Activated CD8-positive, alpha-beta memory T cell treated with anti-CD3 and anti-CD28 coated beads, Interleukin-2, amount 50 U/mL, for 48 hours (primary cell): ENCODE data around the gene SLC25A38.
"Not testable (repeated sequence)": the region's sequence is repeated elsewhere in the genome, so short reads cannot be mapped to it uniquely, and the experiment has no call there.

Experiments used
- DNase-seq: peaks from one replicate; pipeline ENCODE4 v3.0.0-alpha.2; 2020

SLC25A38 gene, protein sequence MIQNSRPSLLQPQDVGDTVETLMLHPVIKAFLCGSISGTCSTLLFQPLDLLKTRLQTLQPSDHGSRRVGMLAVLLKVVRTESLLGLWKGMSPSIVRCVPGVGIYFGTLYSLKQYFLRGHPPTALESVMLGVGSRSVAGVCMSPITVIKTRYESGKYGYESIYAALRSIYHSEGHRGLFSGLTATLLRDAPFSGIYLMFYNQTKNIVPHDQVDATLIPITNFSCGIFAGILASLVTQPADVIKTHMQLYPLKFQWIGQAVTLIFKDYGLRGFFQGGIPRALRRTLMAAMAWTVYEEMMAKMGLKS

DNA sequence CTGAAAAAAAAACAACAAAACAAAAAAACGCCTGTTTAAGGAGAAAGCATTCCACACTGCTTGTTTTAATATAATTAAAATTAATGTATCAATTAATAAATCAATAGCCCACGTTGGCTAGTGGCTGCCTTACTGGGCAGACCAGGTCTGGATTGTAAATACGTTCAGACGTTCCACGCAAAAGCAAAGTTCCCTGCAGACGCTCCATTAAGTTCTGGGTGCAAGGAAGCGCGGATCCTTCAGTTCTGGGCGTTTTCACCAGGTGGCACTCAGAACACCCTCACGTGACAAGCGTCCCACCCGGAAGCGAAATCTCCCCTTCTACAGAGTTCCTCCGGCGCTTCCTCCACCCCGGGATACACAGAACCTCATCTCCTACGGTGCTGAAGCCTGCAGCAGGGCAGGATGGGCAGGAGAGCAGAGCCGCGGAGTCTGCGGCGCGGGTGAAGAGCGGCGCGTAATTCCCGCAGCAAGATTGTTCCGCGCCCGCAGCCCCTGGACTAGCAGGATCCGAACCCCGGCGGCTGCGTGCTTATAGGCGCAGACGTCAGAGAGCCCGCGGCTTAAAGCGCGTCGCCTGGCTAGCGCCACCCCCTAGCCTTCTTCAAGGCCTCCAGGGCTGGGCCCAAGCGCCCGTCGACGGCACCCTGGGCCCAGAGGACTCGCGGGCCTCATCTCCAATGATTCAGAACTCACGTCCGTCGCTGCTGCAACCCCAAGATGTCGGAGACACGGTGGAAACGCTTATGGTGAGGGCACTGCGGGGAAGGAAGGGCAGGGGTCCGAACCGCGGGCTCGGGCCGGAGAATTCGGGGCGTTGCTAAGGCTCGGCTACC lies at the start of gene SLC25A38:
Gene SLC25A38, plus strand, starts transcription at position 326 of the 836 bp plus-strand sequence. Its CDS starts 355 bp downstream, at position 681.
- peak; percentile 88 for DNase-seq

DNA sequence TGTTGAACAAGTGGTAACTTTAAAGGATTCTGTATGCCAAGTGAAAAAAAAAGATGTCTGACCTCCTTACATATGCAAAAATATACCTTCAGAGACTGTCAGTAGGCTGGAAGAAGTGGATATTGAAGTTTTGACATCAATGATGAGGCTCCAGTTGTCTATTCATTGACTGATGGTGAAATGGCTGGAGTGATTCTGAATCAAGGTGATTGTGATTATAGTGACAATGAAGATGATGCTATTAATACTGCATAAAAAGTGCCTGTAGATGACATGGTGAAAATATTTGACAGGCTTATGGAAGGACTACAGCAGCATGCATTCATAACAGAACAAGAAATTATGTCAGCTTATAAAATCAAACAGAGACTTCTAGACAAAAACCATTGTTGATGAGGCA lies 49.6 kb upstream of the SLC25A38 start:
- no peak for DNase-seq

DNA sequence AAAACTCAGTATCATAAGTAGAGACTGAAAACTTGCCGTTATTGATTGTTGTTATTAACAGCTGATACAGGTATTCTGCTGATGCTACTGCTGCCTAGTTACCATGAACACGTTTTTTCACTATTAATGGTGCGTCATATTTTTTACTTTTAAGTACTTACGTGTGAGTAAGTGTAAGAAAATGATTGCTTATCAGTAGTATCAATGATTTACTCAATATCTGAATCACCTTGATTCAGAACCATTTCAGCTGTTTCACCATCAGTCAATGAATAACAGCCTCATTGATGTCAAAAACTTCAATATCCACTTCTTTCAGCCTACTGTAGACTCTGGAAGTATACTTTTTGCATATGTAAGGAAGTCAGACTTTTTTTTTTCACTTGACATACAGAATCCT lies 49.0 kb upstream of the SLC25A38 start:
- DNase-seq: no peak

DNA sequence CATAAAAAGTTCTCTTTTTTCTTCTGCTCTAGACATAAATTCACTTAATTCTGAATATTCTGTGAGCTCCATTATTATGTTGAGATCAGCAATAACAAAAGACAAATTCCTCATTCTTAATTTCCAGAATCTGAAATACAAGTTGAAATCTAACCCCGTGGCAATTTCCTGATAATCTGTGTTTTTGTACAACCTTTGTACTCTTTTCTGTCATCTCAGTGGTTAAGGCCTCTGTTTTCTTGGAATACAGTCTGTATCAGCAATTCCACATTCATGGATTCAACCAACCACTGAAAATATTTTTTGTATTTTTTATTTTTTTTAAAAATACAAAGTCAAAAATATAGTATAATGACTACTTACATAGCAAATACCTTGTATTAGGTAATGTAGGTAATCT lies 45.0 kb upstream of the SLC25A38 start:
- DNase-seq: no peak

DNA sequence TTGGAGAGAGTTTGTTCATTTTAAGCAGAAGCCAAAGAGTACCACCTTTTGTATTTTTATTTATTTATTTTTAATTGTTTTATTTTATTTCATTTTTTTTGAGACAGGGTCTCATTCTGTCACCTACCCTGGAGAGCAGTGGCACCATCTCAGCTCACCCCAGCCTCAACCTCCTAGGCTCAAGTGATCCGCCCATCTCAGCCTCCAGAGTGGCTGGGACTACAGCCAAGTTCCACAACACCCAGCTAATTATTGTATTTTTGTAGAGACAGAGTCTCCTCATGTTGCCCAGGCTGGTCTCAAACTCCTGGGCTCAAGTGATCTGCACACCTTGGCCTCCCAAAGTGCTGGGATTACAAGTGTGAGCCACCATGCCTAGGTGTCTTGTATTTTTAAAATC lies 44.1 kb upstream of the SLC25A38 start:
- no peak for DNase-seq

DNA sequence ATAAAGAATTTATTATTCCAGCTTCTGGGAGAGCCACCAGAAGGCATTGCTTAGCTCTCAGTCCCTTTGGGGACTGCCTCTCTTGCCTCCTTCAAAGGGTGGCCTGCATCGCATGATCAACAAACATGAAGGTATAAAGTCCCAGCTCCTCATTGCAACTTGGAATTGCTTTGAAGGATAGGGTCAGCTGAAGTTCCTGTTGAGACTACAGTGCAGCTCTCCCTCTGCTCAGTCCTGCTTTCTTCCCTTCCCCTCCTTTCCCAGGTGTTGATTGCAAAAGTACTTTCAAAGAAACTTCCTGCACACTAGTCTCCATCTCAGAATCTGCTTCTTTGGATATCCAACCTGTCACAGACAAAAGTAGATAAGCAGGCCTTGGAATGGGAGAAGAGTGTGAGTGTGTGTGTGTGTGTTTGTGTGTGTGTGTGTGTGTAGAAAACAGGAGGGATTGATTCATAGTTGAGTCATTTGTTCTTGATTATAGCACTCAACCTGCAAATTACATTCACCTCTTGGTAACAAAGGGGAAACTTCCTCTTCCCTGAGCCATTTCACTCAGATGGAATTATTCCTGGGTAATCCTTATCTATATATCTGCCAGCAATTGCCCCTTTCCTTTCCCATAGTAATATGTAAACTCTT lies 40.0 kb upstream of the SLC25A38 start:
- DNase-seq: no peak

DNA sequence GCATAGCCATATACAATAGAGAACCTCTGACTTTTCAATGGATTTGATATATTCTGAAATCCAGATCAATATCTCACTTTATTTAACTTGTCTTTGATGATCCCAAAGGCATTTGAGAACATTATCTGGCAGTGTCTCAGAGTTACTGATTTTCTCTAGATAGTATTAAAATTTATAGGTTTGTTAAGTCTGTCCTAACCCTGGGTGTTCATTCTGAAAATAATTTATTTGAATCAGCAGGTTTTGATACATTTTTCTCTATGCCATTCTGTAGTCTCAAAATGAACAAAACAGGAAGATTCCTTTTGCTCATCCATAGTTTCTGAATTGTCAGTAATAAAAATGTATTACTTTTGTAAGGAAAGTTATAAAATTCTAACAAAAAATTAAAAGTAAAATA lies 39.4 kb upstream of the SLC25A38 start:
- no peak for DNase-seq

DNA sequence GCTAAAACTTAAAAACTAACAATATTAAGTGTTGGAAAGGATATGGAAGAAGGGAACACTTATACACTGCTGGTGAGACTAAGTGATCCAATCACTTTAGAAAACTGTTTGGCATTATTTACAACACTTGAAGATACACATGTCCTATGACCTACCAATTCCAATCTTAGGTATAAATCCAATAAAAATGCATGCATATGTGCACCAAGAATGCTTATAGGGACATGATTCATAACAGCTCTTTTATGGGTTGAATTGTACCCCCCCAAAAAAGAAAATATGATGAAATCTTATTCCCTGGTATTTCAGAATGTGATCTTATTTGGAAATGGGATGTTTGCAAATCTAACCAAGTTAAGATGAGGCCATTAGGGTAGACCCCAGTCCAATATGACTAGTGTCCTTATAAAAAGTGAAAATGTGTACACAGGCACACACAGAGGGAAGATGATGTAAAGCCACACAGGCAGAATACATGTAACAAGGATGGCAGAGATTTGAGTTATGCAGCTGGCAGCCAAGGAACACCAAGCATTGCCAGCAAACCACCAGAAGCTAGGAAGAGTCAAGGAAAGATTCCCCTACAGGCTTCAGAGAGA lies 38.3 kb upstream of the SLC25A38 start:
- DNase-seq: no peak

DNA sequence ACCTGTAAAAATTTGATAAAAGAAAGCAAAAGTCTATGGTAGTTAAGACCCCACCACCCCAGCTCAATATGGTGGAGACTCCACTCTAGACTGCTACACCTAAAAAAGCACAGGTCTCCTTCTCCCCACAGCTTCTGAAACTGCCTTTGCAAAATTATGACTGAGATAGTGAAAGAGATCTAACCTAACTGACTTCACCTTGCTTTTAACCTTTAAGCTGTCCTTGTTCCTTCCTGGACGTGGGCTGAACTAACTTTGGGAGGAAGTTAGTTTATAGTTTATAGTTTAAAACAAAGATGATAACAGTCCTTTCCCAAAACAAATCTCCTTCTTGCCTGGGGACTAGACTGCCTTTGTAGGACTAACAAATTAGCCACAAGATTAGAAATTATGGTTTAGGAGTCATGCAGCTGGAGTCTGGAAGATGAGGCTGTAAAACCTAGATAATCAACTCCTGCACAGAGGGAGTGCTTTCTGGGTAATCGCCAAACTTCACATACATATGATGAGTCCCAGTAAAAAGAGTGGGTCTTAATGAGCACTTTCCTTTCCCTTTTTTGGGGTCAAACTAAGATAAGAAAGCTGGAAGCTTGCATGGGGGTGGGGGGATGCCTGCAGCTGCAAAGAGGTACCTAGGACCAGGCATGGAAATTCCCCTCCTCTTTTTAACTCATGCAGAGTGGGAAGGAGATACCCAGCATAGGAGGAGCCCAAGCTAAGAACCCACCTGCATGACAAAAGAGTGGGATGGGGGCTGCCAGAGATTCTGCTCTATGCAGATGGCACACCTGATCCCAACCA lies 36.2 kb upstream of the SLC25A38 start:
- DNase-seq: no peak

DNA sequence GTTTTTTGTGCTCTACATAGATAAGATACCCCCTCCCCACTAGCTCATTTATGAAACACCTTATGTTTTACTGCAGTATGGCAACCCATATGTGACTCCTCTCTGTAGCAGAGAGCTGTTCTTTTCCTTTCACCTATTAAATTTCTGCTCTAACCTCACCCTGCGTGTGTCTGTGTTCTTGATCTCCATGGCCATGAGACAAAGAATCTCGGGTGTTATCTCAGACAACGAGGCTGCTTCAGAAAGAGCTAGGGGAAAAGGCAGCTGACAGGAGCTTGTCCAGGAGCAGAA lies 35.6 kb upstream of the SLC25A38 start:
- no peak for DNase-seq

DNA sequence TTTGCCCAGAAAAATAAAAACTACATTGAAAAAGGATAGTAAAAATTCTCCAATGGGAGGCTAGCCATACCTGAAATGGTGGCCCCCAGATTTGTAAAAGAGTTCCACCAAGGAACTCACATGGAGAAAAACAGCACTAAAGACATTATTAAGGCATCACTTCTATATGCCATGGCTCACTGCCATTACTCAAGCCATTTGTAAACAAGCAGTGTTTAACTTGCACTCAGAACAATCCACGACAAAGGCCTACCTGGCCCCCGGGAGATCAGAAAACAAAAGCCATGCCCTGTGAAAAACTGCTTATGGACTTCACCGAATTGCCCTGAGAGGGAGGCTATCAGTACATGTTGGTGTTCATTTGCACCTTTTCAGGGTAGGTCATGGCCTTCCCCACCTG lies 34.1 kb upstream of the SLC25A38 start:
- DNase-seq: no peak

DNA sequence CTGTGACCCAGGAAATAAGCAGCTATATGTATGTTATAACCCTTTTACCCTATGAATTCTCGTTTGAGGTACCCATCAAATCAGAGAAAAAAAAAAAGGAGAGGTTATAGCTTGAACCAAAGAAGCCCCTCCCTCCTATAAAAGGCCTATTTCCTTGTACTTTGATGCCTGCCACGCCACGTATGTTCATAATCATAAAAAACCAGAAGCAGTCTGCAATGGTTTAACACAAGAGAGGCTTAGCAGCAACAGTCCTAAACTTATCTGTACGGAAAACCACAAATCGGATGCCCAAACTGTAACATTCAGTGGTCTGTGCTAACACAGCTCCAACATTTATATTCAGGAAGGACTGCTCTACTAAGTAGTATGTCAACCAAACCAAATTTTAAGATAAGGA lies 32.5 kb upstream of the SLC25A38 start:
- no peak for DNase-seq

DNA sequence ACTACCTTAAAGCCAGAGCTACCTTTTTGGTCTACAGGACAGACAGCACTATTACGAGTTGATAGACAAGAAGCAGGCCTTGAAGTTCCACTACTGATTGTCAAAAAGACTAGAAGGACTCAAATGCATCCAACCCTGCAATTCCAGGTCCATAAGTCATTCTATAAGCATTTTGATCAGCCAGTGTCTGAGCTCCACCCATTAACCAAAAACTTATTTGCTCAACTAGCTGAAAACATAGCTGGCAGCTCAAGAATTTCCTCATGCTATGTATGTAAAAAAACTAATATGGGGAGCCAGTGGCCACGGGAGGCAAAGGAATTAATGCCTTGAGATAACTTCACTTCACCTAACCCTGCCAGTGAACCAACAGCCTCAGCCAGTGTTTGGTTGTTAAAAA lies 32.0 kb upstream of the SLC25A38 start:
- not testable (repeated sequence) for DNase-seq

DNA sequence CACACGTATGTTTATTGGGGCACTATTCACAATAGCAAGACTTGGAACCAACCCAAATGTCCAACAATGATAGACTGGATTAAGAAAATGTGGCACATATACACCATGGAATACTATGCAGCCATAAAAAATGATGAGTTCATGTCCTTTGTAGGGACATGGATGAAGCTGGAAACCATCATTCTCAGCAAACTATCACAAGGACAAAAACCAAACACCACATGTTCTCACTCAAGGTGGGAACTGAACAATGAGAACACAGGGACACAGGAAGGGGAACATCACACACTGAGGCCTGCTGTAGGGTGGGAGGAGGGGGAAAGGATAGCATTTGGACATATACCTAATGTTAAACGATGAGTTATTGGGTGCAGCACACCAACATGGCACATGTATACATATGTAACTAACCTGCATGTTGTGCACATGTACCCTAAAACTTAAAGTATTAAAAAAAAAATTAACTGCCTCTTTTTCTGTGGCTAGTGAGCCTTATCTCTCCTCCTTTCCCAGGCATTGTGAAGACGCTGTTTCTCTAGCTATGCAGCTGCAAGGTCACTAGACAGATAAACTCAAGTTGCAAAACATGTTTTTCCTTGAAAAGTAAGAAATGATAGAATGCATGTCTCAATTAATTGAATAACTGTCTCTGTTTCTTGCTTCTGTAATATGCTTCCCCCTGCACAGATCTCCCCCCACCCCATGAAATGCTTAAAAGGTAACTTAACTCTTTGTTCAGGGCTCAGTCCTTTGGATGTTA lies 29.8 kb upstream of the SLC25A38 start:
- DNase-seq: not testable (repeated sequence)

DNA sequence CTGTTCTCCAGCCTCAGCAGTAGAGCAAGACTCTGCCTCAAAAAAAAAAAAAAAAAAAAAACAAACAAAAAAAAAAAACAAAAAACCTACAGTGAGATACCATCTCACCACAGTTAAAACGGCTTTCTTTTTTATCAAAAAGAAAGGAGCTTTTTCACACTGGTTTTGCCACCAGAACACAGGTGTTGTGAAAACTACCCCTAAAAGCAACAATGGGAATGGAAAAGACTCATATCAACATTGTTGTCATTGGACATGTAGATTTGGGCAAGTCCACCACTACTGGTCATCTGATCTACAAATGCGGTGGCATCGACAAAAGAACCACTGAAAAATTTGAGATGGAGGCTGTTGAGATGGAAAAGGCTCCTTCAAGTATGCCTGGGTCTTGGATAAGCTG lies 24.8 kb upstream of the SLC25A38 start:
- DNase-seq: no peak

DNA sequence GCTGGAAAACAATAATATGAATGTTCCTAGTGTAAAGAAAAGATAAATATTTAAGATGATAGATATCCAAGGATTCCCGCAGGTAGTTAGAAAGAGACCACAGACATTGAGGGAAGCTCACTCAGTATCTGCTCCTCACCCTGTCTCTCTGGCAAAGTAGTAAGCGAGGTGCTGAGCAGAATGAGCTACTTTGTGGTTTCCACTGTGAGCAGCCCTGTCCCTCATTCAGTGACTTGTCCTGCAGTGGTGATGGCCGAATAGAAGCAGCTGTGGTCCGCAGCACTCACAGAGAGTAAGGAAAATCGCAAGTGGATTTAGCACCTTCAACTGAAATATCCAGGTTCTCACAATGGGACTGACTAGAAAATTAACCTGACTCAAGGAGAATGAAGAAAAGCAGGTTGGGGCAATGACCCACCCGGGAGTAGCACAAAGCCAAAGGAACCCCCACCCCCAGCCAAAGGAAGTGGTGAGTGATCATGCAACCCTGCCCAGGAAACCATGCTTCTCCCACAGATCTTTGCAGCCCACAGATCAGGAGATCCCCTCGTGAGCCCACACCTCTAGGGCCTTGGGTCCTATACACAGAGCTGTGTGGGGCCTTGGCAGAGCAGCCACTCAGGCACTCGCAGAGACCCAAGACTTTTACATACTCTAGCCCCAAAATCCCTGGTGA lies 21.8 kb upstream of the SLC25A38 start:
- DNase-seq: peak; percentile 77

DNA sequence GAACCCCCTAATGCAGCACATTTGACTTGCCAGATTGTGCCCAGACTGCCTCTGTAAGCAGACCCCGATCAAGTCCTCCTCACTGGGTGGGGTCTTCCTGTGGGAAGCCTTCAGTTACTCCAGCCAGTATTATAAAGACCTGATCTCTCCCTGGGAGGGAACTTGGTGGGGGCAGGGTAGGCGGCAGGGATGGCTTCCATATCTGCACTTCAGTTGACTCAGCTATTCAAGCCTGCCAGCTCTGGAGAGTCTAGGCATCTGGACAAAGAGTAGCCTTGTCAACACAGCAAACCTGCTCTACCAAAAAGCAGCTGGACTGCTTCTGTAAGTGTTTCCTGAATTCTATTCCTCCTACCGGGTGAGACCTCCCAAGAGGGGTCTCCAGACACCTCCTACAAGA lies 21.0 kb upstream of the SLC25A38 start:
- DNase-seq: no peak

DNA sequence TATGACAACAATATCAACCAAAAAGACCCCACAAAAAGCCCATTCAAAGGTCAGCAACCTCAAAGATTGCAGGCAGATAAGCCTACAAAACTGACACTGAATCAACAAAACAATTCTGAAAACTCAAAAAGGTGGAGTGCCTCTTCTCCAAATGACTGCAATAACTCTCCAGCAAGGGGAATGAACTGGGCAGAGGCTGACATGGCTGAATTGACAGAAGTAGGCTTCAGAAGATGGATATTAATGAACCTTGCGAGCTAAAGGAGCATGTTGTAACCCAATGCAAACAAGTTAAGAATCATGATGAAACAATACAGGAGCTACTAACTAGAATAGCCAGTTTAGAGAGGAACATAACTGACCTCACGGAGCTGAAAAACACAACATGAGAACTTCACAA lies 20.4 kb upstream of the SLC25A38 start:
- DNase-seq: no peak

DNA sequence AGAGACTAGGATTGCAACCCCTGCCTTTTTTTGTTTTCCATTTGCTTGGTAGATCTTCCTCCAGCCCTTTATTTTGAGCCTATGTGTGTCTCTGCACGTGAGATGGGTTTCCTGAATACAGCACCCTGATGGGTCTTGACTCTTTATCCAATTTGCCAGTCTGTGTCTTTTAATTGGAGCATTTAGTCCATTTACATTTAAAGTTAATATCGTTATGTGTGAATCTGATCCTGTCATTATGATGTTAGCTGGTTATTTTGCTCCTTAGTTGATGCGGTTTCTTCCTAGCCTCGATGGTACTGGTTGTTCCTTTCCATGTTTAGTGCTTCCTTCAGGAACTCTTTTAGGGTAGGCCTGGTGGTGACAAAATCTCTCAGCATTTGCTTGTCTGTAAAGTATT lies 12.7 kb upstream of the SLC25A38 start:
- not testable (repeated sequence) for DNase-seq

DNA sequence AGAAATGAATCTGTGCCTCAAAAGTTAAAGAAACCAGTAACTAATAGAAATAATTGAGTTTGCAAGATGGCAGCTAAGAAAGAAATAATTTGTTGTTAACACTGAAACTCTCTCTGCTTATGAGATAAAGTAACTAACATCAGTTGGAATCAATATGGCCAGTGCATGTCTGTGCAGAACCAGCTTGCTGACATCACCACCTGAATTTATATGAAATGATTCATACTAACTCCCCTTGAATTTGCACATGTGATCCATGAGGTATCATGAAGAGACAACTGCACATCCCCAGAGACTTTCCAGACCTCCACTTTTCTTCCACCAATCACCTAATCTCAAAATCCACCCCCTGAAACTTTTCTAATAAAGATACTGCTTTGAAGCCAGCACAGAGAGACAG lies 10.3 kb upstream of the SLC25A38 start:
- DNase-seq: no peak

DNA sequence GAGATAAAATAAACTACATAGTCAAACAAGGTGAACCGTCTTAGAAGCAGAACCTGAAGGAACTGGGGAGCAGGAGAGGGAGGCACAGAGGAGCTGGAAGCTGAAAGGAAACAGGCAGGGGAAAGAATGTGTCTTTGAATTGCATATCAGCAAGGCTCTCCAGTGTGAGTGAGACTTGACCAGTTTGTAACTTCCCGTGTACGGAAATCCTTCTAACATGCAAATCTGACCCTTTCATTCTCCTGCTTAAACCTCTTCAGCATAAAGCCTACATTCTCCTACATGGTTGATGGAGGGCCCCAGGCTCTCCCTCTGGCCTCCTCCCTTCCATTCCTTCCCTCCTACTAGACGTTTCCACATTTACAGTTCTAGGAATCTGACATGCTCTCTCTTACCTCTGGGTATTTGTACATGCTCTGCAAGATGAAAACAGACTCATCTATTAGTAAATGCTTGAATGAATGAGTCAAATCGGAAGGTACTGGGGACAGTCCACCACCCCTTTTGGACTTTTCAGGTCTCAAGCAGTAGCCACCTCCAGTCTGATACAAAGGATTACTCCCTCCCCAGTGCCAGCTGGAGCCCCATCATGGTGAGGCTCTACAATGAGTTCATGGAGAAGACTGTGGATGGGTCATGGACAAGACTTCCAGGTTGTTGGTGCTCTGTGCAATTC lies 6.1 kb upstream of the SLC25A38 start:
- no peak for DNase-seq
